Activated CD4-positive, alpha-beta T cell treated with anti-CD3 and anti-CD28 coated beads, Interleukin-2, Interleukin-4, amounts not matched to agents 100 ng/mL and 50 ng/mL, durations not matched to agents 16 hours and 8 hours (primary cell): Measurements from ENCODE around the gene DEFB127.
"Not testable (repeated sequence)": the region's sequence is repeated elsewhere in the genome, so short reads cannot be mapped to it uniquely, and the experiment has no call there.

Experiments
- DNase-seq: peaks from one replicate; pipeline ENCODE4 v3.0.0-alpha.2; 2020; ENCODE audit warnings: low spot score

Gene DEFB127, protein sequence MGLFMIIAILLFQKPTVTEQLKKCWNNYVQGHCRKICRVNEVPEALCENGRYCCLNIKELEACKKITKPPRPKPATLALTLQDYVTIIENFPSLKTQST

DNA sequence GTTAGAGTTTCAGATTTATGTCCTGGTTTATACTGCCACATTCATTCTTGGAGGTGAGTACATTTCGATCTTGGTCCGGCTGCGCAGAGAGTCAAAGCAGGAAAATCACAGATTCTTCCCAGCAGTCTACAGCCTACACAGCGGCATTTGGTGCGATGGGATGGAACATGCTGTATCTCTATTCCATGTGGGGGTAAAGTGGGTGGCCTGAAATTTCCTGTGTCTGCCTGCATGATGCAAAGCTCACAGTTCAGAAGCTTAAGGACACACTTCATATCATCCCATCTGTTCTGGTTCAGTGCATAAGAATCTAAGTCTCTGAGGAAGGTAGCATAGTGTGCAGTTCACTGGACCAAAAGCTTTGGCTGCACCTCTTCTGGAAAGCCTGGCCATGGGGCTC, at the start of gene DEFB127:
Gene DEFB127, plus strand, starts transcription at position 301 of the 400 bp plus-strand sequence. Its CDS starts 91 bp downstream, at position 392.
- no peak for DNase-seq

DNA sequence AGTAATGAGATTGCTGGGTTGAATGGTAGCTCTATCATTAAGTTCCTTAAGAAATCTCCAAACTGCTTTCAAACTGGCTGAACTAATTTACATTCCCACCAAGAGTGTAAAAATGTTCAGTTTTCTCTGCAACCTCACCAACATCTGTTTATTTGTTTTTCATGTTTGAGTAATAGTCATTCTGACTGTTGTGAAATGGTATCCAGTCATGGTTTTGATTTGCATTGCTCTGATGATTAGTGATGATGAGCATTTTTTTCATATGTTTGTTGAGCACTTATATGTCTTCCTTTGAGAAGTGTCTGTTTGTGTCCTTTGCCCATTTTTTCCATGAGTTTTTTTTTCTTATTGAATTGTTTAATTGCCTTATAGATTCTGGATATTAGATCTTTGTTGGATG, 44.9 kb upstream of the DEFB127 start:
- no peak for DNase-seq

DNA sequence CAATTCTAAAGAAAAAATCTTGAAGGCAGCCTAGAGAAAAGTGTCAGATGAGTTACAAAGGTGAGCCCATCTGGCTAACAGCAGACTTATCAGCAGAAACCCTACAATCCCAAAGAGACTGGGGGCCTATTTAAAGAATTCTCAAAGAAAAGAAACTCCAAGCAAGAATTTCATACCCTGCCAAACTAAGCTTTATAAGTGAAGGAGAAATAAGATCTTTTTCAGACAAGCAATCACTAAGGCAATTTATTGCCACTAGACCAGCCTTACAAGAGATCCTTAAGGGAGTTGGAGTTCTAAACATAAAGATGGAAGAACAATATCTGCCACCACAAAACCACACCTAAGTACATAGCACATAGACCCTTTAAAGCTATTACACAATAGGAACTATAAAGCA, 39.7 kb upstream of the DEFB127 start:
- DNase-seq, result no peak

DNA sequence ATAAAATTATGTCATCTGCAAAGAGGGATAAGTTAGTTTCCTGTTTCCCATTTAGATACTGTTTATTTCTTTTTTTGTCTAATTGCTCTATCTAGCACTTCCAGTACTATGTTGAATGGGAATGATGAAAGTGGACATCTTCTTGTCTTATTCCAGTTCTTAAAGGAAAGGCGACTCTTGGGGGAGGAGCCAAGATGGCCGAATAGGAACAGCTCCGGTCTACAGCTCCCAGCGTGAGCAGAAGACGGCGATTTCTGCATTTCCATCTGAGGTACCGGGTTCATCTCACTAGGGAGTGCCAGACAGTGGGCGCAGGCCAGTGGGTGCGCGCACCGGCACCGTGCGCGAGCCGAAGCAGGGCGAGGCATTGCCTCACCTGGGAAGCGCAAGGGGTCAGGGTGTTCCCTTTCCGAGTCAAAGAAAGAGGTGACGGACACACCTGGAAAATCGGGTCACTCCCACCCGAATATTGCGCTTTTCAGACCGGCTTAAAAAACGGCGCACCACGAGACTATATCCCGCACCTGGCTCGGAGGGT, 27.4 kb upstream of the DEFB127 start:
- not testable (repeated sequence) for DNase-seq

DNA sequence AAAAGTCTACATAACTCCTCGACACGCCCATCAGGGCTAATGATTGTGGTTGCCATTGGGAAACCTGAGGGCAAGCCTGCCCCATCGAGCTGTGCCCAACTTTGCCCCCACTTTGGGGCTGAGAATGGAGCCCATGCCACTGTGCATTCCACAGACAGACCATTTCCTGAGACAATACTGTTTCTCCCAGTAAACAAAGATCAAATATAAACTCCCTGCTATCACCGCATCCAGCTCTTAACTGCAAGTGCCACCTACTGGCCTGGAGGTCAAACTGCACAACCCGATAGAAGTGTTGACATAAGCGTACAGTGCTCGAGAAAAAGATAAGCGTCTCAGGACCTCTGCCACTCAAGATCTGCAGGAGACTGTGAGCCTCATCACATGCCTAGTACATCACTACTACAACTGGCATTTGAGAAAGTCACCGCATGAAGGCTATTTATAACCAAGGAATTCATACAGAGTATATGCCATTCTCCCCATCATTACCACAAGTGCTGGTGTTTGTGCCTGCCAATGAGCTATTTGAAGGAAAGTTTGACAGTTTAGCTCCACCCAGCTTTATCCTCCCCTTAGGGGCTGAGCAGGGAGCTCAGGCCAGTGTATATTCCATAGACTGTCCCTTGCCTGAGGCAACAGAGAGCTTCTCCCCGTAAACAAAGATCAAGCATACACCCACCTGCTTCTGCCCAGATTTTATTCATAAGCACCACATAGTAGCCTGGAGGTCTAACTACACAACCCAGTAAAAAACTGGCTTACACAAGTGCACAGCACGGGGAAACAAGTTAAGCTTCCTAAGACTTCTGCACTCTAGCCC, 19.4 kb upstream of the DEFB127 start:
- peak; percentile 27 for DNase-seq

DNA sequence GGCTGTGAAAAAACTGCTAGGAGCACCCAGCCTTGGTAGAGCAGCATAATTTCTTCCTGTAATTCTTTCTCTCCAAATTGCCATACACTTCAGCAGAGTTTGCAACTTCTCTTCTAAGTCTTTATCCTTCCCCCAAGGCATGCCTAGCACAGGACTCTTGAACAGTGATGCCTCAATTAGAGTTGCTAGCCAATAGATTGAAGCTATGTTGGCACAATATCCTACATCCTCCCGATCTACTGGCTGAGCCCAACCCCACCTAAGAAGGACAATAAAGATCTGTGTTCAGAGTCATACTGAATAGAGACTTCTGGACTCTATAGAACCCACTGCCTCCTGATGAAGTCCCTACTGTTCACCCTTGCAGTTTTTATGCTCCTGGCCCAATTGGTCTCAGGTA, 15.0 kb upstream of the DEFB127 start, which contains the start of gene DEFB126:
Gene DEFB126, plus strand, starts transcription at position 301 of the 400 bp plus-strand sequence. Its CDS starts 39 bp downstream, at position 340.
- DNase-seq, result no peak

DNA sequence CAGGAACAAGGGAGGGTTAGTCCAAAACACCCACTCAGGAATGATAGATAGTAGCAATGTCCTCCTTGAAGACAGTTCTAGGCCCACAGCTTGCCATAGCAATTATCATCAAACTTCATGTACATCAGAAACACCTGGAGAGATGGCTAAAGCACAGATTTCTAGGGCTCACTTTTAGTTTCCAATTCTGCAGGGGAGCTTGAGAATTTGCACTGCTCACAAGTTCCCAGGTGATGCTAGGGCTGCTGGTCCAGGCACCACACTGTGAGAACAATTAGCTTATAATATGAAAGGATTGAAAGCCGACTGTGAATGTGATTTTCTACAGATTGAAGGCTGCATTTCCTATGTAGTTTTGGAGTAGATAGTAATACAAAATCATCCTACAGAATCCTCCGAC, 11.4 kb upstream of the DEFB127 start:
- DNase-seq, result no peak

DNA sequence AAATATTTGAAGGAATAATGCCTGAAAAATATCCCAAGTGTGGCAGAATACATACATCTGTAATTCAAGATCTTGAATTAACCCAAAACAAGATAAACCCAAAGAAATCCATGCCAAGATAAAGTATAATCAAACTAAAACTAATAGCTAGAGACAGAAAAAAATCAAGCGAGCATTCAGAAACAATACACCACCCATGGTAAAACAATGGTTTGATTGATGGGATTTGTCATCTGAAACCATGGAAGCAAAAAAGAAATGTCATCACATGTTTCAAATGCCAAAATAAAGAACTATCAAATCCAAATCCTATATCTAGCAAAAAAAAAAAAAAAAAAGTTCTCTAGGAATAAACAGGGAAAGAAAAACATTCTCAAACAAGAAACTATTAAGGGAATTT, 5.1 kb upstream of the DEFB127 start:
- DNase-seq, result no peak

DNA sequence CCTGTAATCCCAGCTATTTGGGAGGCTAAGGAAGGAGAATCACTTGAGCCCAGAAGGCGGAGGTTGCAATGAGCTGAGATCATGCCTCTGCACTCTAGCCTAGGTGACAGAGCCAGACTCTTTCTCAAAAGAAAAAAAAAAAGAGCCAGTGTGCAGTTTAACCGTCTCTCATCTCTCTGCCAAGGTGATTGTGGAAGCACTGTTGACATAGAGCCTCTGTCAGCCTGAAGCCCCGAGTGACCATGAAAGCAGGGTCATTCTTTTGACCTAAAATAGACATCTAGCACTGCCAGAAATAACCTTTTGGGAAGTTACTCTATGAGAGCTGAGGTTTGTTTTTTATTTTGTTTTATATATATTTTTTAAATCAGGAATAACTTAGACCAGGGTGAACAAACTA, 7.4 kb downstream of the DEFB127 start:
- no peak for DNase-seq

DNA sequence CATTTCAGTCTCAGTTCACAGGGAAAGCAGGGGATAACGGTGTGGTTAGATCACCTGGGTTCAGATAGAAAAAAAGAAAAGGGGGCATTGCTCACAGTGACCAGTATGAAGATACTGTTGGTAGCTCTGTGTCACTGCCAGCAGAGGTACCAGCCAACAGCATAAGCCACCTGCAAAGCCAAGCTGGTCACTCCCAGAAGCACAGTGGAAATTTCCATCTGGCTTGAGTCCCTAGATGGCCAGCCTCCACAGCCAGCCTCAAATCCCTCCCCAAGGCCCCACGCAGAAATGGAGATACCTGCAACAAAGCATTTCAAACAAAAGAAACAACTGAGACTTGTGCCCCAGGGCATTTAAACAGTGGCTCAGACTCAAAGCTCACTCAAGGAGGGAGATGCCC, 11.6 kb downstream of the DEFB127 start:
- DNase-seq, result no peak

DNA sequence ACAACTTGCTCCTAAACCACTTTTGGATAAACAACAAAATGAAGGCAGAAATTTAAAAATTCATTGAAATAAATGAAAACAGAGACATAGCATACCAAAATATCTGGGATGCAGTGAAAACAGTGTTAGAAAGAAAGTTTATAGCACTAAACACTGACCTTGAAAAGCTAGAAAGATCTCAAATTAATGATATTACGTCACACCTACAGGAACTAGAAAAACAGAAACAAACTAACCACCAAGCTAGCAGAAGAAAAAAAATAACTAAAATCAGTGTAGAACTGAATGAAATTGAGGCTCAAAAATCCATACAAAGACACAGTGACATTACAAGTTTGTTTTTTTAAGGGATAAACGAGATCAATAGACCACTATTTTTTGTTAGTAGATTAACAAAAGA, 27.0 kb downstream of the DEFB127 start:
- no peak for DNase-seq

DNA sequence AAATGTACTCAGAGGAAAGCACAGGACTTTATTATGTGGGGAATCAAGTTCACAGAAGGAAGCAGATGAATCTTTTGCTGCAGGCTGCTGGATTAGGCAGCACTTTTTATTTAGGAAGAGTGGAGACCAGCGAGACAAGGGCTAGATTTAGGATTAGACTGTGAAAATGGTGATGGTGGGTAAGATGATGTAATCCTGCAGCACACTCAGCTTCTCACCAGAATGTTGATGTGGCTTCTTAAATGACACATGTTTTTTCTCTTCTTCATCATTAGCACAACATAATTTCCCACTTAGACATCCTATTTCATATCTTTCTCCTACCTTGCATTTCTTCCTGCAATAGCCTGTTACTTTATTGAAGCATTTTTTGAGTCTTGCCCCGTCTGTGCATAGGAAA, 30.5 kb downstream of the DEFB127 start:
- no peak for DNase-seq

DNA sequence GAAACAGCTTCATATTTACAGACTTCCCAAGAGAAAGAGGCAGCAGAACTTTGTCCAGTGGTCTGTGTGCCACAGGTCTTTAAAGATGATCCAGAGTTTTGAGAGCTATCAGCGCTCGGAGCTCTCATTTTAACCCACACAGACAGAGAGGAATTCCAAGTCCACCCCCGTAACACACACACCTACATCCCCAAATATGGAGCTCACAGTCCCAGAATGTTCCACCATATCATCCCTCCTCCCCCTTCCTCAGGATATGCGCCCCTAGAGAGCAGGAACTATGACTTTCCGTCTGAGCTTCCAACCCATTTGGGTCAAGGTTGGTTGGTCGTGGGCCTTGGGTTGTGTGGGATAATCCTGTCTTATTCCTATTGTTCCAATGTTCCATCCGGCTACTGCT, 32.4 kb downstream of the DEFB127 start, which contains the start of gene DEFB128:
Gene DEFB128, minus strand, starts transcription at position 101 of the 400 bp plus-strand sequence. Its CDS starts 88 bp downstream, at position 13.
- no peak for DNase-seq

DNA sequence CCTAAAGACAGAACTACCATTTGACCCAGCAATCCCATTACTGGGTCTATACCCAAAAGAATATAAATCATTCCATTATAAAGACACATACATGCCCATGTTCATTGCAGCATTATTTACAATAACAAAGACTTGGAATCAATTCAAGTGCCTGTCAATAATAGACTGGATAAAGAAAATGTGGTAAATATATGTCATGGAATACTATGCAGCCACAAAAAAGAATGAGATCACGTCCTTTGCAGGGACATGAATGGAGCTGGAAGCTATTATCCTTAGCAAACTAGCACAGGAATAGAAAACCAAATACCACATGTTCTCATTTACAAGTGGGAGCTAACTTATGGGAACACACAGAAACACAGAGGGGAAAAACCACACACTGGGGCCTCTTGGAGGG, 41.0 kb downstream of the DEFB127 start:
- DNase-seq, result no peak

DNA sequence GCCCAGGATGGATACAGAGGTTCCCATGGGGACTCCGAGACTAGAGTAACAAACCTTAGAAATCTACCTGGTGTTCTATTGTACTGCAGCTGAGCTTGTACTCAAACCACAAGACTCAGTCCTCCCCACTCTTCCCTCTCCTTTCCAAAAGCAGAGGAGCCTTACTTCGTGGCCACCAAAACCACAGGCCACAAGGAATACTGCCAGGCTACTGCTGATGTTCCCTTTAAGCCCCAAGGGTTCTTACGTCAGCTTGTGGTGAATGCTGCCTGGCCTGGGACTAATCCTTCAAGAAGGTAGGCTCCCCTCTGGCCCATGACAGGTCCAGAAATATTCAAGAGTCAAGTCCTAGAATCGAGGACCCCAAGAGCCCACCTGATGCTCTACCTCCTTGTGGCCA, 42.7 kb downstream of the DEFB127 start:
- DNase-seq, result no peak

DNA sequence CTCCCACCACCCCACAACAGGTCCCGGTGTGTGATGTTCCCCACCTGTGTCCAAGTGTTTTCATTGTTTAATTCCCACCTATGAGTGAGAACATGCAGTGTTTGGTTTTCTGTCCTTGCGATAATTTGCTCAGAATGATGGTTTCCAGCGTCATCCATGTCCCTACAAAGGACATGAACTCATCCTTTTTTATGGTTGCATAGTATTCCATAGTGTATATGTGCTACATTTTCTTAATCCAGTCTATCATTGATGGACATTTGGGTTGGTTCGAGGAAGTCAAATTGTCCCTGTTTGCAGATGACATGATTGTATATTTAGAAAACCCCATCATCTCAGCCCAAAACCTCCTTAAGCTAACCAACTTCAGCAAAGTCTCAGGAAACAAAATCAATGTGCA, 46.4 kb downstream of the DEFB127 start:
- not testable (repeated sequence) for DNase-seq
